GM18858 (cell line): Measurements from ENCODE around the gene IVD.

Experiments used
- ATAC-seq: cut with Tn5 transposase; IDR thresholded peaks from one replicate; pipeline ENCODE4 v1.9.1; 2021; ENCODE audit not compliant: unreplicated experiment

The IVD gene

DNA sequence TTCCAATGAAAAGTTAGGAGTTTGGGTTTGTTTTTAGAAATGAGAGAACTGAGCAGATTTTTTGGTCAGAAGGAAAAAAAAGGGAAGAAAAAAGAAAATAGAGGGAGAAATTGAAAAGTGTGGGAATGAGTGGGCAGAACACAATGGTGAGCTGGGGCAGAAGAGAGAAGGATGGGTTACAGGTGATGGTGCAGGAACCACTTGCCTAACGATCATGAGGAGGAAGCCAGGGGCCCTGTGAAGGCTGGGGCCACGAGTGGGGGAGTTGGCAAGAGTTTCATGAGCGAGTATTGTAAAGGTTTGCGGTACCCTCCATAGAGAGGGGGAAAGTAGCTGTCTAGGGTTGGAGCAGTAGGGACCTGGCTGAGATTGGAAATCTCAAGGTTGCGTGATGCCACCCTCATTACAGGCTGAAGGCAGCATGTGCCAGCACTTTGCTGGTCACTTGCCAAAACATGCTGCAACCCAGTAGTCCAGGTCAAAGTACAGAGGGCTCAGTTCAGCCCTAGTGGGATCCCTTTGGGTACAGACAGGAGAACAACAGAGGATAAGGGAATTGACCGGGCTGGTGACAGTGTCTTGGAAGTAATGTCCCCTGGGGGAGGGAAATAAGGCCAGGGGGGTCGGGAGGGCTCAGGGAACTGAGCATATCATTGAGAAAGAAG lies 6.6 kb downstream of the IVD start:
- no peak for ATAC-seq

- ATAC-seq, result no peak
These were observed 7.4 kb downstream of the IVD start for GRCh38 chr15:40413036-40413435.

DNA sequence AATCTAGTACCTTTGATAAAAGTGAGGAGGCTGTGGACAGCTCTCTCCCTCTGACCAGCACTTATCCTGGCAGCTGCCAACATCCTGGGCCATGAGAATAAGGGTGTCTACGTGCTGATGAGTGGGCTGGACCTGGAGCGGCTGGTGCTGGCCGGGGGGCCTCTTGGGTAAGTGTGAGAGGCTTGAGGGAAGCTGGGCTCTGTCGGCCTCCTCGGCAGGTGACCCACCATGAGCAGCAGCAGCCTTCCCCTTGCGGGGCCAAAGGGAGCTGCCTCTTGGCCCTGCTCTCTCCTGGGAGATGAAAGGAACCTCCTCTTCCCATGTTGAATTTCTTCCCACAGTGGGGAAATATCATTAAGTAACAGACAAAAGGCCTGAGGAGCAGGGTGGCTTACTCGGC lies 9.2 kb downstream of the IVD start:
- ATAC-seq, result no peak

DNA sequence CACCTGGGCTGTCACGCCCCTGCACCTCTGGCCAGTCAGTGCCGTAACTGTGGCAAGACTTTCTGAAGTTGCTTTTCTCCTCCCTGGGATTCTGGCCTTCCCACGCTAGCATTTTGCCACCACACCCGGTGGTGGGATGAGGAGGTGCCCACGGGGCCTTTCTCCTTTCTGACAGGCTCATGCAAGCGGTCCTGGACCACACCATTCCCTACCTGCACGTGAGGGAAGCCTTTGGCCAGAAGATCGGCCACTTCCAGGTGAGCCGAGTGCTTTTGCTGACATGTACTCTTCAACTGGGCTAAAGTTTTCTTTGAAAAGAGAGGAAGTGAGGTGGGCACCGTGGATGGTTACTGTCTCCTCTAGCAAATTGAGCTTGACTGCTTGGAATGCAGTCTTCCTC lies 9.6 kb downstream of the IVD start:
- ATAC-seq, result no peak

- ATAC-seq, result no peak
These were observed 10.5 kb downstream of the IVD start for GRCh38 chr15:40416056-40416455.

- no peak for ATAC-seq
These were observed 12.5 kb downstream of the IVD start for GRCh38 chr15:40418126-40418525.

- no peak for ATAC-seq
These were observed 14.6 kb downstream of the IVD start for GRCh38 chr15:40420071-40420713.

GRCh38 chr15:40420793-40421192 lies 15.2 kb downstream of the IVD start:
- ATAC-seq, result no peak

DNA sequence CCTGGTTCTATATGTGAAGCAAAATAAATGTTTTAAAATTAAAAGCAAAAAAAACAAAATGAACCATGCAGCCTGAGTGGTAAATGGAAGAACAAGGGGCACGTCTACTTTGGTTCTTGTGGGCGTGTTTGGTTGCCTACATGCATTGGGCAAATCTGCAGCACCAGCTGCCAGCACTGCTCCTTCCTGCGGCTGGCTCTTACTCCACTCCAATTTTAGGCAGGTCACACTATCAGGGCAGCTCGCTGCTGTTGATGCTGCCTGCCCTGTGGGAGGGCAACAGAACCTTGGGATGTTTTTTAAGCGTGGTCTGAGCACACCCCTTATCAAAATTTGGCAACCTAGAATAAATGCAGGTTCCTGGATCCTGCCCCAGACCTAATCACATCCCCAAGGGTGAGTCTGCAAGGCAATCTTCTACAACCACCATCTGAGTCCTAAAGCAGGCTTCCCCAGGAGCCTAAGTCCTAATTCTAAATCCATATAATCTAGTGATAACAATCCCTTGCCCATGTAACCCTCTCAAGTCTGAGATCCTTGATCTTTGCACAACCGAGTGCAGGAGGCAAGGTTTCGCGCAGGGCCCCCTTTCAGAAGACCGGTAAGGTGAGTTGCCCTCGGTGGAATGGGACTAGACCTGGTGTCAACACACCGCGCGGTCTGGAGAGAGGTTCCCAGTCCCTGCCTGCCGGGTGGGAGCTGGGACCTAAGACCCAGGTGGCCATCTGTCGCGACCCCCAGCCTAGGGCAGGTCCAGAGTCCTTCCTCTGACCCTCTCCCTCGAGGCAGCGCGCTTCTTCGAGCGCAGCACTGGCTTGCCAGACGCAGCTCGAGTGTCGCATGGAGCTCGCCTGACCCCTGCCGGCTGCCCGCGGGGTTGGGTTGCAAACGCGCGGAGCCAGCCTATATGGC lies 15.9 kb downstream of the IVD start:
- peak; percentile 71 for ATAC-seq

- ATAC-seq, result no peak
These were observed 19.0 kb downstream of the IVD start for GRCh38 chr15:40424483-40425115.

GRCh38 chr15:40425681-40426080 lies 20.1 kb downstream of the IVD start:
- ATAC-seq, result no peak

- no peak for ATAC-seq
These were observed 21.6 kb downstream of the IVD start for GRCh38 chr15:40427188-40427587.

DNA sequence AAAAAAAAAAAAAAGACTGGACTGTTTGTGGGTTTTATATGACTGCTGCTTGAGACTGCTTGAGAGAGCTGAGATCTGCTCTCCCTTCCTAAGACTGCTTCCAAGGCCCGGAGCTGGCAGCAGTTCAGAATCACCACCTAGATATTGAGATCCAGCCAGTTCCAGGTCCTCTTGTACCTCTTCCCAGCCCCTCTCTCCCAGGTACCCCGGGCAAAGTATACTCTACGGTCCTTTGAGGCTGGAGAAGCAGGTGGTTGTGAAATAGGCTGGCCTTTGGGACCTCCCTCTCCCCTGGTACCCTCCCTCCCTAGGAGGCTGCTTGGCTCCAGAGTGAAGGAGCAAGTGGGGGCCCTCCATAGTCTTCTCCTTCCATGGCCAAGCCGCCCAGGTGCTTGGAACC lies 22.6 kb downstream of the IVD start:
- ATAC-seq, result no peak

DNA sequence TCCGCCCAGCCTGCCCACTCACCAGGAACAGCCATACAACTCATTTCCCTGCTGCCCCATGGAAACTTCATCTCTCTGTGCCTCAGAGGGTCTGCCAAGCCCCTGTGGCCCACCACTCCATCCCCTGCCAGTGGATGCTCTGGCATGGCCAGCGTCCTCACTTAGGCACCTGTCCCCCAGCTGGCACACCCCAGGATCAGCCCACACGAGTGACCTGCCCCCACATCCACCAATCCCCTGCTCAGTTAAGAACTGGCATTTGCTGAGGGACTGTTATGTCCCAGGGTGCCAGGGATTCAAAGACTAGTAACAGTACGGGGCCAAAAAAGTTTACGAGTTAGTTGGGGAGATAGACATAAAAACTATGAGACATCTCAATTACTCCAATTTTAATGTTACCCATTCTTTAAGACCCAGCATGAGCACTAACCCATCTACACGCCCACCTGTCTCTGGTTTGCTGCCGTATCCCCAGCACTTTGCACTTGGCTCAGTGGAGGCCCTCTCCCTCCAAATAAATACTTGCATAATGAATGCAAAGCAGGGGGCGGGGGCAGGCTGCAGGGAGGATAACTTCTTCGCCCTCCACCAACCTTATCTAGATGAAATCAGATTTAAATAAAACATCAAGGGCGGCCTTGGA lies 23.6 kb downstream of the IVD start:
- no peak for ATAC-seq

- ATAC-seq, result no peak
These were observed 24.7 kb downstream of the IVD start for GRCh38 chr15:40430271-40430805.

DNA sequence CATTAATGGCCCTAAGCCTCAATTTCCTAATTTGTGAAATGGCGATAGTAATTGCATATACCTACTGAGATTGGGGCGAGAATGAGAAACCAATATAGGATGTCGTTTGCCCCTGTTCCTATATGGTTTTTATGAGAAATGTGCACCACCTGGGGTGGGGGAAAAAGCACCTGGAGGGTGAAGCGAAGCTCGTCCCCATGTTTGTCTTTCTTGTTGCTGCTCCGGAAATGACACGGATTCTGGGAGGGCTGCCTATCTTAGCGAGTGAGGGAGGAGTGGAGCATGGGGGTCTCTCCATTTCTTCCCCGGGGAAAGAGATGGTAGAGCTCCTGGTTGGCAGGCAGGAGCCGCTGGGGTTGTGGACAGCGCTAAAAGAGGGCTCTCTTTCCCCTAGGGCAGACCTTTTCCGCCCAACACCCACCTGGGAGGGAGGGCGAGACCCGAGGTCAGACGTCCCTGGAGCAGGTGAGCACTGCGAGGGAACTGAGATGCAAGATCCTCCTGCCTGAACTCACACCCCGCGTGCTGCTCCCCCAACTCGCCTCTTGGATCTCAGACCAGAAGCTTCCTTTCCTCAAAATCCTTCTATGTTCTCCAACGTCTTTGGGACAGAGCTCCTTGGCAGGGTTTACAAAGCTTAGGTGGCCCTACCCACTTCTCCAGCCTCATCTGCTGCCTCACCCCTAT lies 29.6 kb downstream of the IVD start:
- ATAC-seq, result no peak

DNA sequence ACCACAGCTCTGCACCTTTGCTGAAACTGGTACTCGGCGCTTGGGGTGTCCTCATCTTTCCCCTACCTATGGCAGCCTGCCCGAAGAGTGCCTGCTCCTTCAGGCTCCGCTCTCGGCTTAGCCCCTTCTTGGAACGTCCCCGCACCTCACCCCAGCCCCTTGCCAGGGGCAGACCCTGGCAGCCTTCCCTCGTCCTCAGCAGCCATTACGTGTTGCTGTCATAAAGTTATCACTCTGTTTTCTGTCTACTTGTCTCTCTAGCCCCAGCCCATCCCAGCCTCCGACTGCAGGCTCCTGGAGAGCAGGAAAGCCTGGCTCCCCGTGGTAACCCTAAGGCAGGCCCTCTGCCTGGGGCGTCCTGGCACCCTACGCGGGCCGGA lies 30.1 kb downstream of the IVD start:
- no peak for ATAC-seq

DNA sequence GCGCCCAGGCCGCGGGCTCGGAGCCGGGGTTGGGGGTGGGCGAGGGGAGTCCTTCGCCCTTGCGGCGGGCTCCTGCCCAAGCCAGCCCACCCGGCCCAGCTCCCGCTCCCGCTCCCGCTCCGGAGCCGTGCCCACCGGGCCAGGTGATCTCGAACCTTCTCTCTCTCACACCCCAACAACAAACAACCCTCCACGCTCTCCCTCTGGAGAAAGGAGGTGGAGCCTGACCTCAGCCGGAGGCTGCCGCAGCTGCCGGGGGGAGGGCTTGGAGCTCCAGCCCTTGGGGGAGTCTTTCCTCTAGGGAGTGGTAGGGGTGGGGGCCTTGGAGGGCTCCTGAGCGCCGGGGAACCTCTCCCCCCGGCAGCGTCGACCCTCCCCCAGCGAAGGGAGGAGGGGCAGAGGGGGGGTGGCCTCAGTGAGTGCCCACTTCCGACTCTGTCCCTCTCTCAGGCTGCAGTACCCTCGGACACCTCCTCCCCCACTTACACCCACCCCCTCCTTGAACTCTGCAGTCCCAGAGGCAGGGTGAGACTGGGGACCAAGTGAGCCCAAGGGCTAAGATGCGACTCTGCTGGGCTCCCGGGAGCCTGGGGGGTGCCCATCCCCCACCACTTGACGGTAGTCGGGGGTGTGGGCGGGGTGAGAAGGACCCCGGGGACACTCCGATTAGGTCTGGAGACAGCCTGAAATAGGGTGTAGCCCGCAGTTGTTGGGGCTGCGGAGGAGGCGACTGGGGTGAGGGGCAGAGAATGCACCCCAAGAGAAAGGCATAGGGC lies 30.7 kb downstream of the IVD start:
- ATAC-seq, result no peak
